Osteocyte (in vitro differentiated cells): ENCODE data around the gene SUMO1. TPM values are rescaled to one million over a fixed set of nuclear protein-coding genes. Genes with fewer than 3 reads are reported as not detected.

ENCODE experiments used
- DNase-seq: peaks from one replicate; pipeline ENCODE4 v3.0.0; 2021; ENCODE audit warnings: mixed read lengths; ENCODE audit not compliant: unreplicated experiment; ENCODE audit errors: extremely low spot score
- H3K27ac Mint-ChIP-seq: one replicate; pipeline ENCODE4 v1.8.0; 2021; ENCODE audit warnings: mild to moderate bottlenecking, mixed read lengths; ENCODE audit not compliant: unreplicated experiment
- H3K27me3 Mint-ChIP-seq: one replicate; pipeline ENCODE4 v1.8.0; 2021; ENCODE audit warnings: mixed read lengths; ENCODE audit not compliant: unreplicated experiment
- H3K36me3 Mint-ChIP-seq: one replicate; pipeline ENCODE4 v1.8.0; 2021; ENCODE audit warnings: mixed read lengths; ENCODE audit not compliant: unreplicated experiment
- H3K4me1 Mint-ChIP-seq: one replicate; pipeline ENCODE4 v1.8.0; 2021; ENCODE audit warnings: mixed read lengths; ENCODE audit not compliant: unreplicated experiment
- H3K4me3 Mint-ChIP-seq: one replicate; pipeline ENCODE4 v1.8.0; 2021; ENCODE audit warnings: mild to moderate bottlenecking, moderate library complexity, mixed read lengths; ENCODE audit not compliant: unreplicated experiment
- H3K9me3 Mint-ChIP-seq: one replicate; pipeline ENCODE4 v1.8.0; 2021; ENCODE audit warnings: mixed read lengths; ENCODE audit not compliant: unreplicated experiment
- CTCF ChIP-seq: fragments of 200-600 bp; sonication (generic); IDR thresholded peaks from 2 replicates; pipeline ENCODE4 v1.5.0; 2021; ENCODE audit warnings: antibody characterized with exemption, mild to moderate bottlenecking, moderate library complexity
- total RNA-seq: library from RNA; stranded (reverse); gene quantifications from 2 replicates; pipeline ENCODE4 v1.2.1, GENCODE V29; 2021

SUMO1 gene
- total RNA-seq, 1 donor from 2014 or later = 94.7 TPM

DNA sequence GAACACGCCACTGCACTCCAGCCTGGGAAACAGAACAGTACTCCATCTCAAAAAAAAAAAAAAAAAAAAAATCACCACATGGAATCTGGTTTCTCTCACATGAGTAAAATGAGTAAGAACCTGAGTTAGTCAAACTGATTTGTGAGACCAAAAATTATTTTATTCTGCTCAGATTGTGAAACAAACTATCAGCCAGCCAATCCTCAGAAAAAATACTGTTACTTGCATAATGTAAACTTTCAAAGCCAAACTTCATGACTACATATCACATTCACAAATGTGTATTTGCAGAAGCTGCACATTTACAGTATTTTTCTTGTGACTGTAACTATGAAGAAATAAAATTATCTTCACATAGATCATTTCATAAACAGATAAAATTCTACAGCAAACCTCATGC lies 23.2 kb downstream of the SUMO1 start:
- Mint-ChIP-seq H3K36me3 (peaks cover 24% of the 10 kb centered on the region), H3K4me1 (no peaks in the 10 kb centered on the region), H3K27ac (no peak overlapping the region), H3K4me3 (no peak overlapping the region), H3K9me3 (no peaks in the 10 kb centered on the region), H3K27me3 (no peaks in the 10 kb centered on the region)
- no peak for TF ChIP-seq CTCF
- DNase-seq = no peak

GRCh38 chr2:202208526-202208925 lies 29.9 kb downstream of the SUMO1 start:
- no peak overlapping the region for H3K4me3 Mint-ChIP-seq
- no peaks in the 10 kb centered on the region for H3K27me3 Mint-ChIP-seq
- H3K4me1 Mint-ChIP-seq = peaks cover 3% of the 10 kb centered on the region
- no peak overlapping the region for H3K27ac Mint-ChIP-seq
- no peak for TF ChIP-seq CTCF
- no peak for DNase-seq
- peaks cover 23% of the 10 kb centered on the region for H3K36me3 Mint-ChIP-seq
- H3K9me3 Mint-ChIP-seq = no peaks in the 10 kb centered on the region

GRCh38 chr2:202204855-202205254 lies 33.5 kb downstream of the SUMO1 start:
- no peak overlapping the region for H3K27ac Mint-ChIP-seq
- no peak overlapping the region for H3K4me3 Mint-ChIP-seq
- H3K9me3 Mint-ChIP-seq = no peaks in the 10 kb centered on the region
- peaks cover 3% of the 10 kb centered on the region for H3K27me3 Mint-ChIP-seq
- peaks cover 25% of the 10 kb centered on the region for H3K36me3 Mint-ChIP-seq
- no peak for TF ChIP-seq CTCF
- H3K4me1 Mint-ChIP-seq = peaks cover 3% of the 10 kb centered on the region
- DNase-seq = no peak

DNA sequence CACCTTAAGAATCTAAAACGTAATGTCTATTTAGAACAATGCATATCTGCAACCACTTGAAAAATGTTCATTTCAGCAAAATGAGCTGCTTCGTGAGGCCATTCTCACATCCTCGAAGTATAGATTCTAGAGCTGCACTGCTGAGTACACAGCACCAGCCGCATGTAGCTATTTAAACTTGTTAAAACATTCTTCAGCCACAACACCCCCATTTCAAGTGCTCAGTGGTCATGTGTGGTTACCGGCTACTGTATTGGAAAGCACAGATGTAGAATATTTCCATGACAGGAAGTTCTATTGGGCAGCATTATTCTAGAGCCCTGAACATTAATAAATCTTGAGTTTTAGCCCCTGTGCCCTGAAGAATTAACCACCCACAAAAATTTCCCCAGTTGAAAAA lies 35.0 kb downstream of the SUMO1 start:
- no peak overlapping the region for H3K27ac Mint-ChIP-seq
- H3K27me3 Mint-ChIP-seq = peaks cover 3% of the 10 kb centered on the region
- H3K36me3 Mint-ChIP-seq = peaks cover 25% of the 10 kb centered on the region
- no peak overlapping the region for H3K4me3 Mint-ChIP-seq
- no peaks in the 10 kb centered on the region for H3K4me1 Mint-ChIP-seq
- no peak for TF ChIP-seq CTCF
- peak; percentile 2 for DNase-seq
- H3K9me3 Mint-ChIP-seq = no peaks in the 10 kb centered on the region

- peaks cover 5% of the 10 kb centered on the region for H3K27me3 Mint-ChIP-seq
- no peak overlapping the region for H3K27ac Mint-ChIP-seq
- no peaks in the 10 kb centered on the region for H3K9me3 Mint-ChIP-seq
- no peak overlapping the region for H3K4me3 Mint-ChIP-seq
- no peak for TF ChIP-seq CTCF
- H3K36me3 Mint-ChIP-seq = peaks cover 16% of the 10 kb centered on the region
- H3K4me1 Mint-ChIP-seq = no peaks in the 10 kb centered on the region
- DNase-seq = peak; percentile 54
Observed at GRCh38 chr2:202201220-202202160, 36.9 kb downstream of the SUMO1 start.
